Dermis blood vessel endothelial cell (primary cell): ENCODE measurements around the gene TMEM174. TPM values are rescaled to one million over a fixed set of nuclear protein-coding genes. Genes with fewer than 3 reads are reported as not detected.

ENCODE experiments used
- total RNA-seq: library from RNA; depleted of rRNA; stranded (reverse); fragments of >200 nt; gene quantifications from 2 replicates; pipeline ENCODE4 v1.2.3, GENCODE V29; 2014

TMEM174 gene
- total RNA-seq, 1 donor from 2014 or later, result not detected

Other genes starting within 250 kb of the TMEM174 start
- 26.2 and 31.8 TPM in 2 replicates for gene FCHO2, start 217.2 kb upstream of the TMEM174 start, total RNA-seq
- 1.0 and 1.9 TPM in 2 replicates for gene TMEM171, start 52.6 kb upstream of the TMEM174 start, total RNA-seq